H1 (cell line): Measurements from ENCODE around the gene PEX16.

Experiments used
- BCL11A ChIP-seq, 2 experiments: IDR thresholded peaks; one replicate each; pipeline ENCODE4 v1.6.1; 2011; ENCODE audit warnings: low read depth in 2 of 2, low read length in 2 of 2, mild to moderate bottlenecking in 2 of 2
- TAF1 ChIP-seq: IDR thresholded peaks from 2 replicates; pipeline ENCODE4 v1.6.1; 2011; ENCODE audit warnings: mild to moderate bottlenecking, low read depth, low read length
- TF ChIP-seq, protein P1 (sequence below), 3 experiments: IDR thresholded peaks; 1 replicate in 2 of 3; 2 replicates in 1 of 3; pipeline versions ENCODE4 v1.5.1 to v1.6.1; 2011; ENCODE audit warnings: low read length in 3 of 3, mild to moderate bottlenecking in 3 of 3, inconsistent platforms in 2 of 3, low read depth in 1 of 3, moderate library complexity in 1 of 3; ENCODE audit not compliant: insufficient read depth in 1 of 3; ENCODE audit errors: control extremely low read depth in 1 of 3

DNA sequence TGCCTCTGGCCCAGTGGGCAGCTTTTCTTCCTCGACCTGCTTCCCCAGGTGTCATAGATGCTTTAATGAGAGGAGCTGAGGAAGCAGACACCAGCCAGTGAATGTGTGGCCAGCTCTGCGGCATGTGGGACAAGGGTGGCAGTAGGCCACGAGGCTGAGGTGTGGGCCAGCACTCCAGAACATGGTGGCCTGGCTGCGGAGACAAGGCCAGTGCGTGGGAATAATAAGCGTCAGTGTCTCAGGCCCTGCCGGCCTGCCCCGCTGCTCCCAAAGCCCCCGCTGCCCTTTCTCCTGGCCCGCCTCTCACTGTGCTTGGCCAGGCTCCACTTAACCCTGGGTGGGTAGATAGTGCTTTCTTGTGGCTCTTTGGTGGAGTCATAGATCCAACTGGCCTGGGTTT, 30.1 kb downstream of the PEX16 start:
- TF ChIP-seq BCL11A (IDR thresholded peaks at IDR 0.05; ENCODE audit: low read depth in 2 of 2, low read length in 2 of 2) (no peak), TAF1 (no peak)
- TF ChIP-seq, protein P1, sequence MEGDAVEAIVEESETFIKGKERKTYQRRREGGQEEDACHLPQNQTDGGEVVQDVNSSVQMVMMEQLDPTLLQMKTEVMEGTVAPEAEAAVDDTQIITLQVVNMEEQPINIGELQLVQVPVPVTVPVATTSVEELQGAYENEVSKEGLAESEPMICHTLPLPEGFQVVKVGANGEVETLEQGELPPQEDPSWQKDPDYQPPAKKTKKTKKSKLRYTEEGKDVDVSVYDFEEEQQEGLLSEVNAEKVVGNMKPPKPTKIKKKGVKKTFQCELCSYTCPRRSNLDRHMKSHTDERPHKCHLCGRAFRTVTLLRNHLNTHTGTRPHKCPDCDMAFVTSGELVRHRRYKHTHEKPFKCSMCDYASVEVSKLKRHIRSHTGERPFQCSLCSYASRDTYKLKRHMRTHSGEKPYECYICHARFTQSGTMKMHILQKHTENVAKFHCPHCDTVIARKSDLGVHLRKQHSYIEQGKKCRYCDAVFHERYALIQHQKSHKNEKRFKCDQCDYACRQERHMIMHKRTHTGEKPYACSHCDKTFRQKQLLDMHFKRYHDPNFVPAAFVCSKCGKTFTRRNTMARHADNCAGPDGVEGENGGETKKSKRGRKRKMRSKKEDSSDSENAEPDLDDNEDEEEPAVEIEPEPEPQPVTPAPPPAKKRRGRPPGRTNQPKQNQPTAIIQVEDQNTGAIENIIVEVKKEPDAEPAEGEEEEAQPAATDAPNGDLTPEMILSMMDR (IDR thresholded peaks at IDR 0.05; ENCODE audit: control extremely low read depth in 1 of 3, insufficient read depth in 1 of 3, low read depth in 1 of 3, low read length in 3 of 3): no peak
